Stimulated activated CD8-positive, alpha-beta memory T cell treated with anti-CD3 and anti-CD28 coated beads, Interleukin-12 subunit alpha, Interleukin-12 subunit beta, amount 100 ng/mL, for 1 hour (primary cell): ENCODE measurements around the gene BLVRB.
"Not testable (repeated sequence)": the region's sequence is repeated elsewhere in the genome, so short reads cannot be mapped to it uniquely, and the experiment has no call there.

Experiments used
- DNase-seq: peaks from one replicate; pipeline ENCODE4 v3.0.0-alpha.2; 2020; ENCODE audit warnings: low read depth

Gene BLVRB

GRCh38 chr19:40465557-40466218, at the start of gene BLVRB:
BLVRB (minus strand) TSS chr19:40465745; CDS start chr19:40465688, 57 bp downstream.
- DNase-seq: peak; percentile 98

- DNase-seq: no peak
These were observed 48.3 kb upstream of the BLVRB start for GRCh38 chr19:40513741-40514315.

GRCh38 chr19:40513345-40513678, 47.8 kb upstream of the BLVRB start:
- DNase-seq: no peak

- DNase-seq: no peak
These were observed 47.2 kb upstream of the BLVRB start for GRCh38 chr19:40512473-40513344.

GRCh38 chr19:40512110-40512472, 46.5 kb upstream of the BLVRB start:
- no peak for DNase-seq

GRCh38 chr19:40511487-40511886, 45.9 kb upstream of the BLVRB start:
- no peak for DNase-seq

- DNase-seq: no peak
These were observed 45.1 kb upstream of the BLVRB start for GRCh38 chr19:40510526-40511115.

- no peak for DNase-seq
These were observed 43.3 kb upstream of the BLVRB start for GRCh38 chr19:40508739-40509260.

- DNase-seq: no peak
These were observed 42.3 kb upstream of the BLVRB start for GRCh38 chr19:40507892-40508291.

GRCh38 chr19:40506099-40506498, 40.6 kb upstream of the BLVRB start:
- DNase-seq: no peak

- DNase-seq: no peak
These were observed 37.8 kb upstream of the BLVRB start for GRCh38 chr19:40503320-40503695.

- no peak for DNase-seq
These were observed 37.2 kb upstream of the BLVRB start for GRCh38 chr19:40502647-40503319.

GRCh38 chr19:40502081-40502480, 36.5 kb upstream of the BLVRB start:
- no peak for DNase-seq

GRCh38 chr19:40501599-40501998, 36.1 kb upstream of the BLVRB start:
- DNase-seq: no peak

GRCh38 chr19:40500678-40501530, 35.4 kb upstream of the BLVRB start:
- not testable (repeated sequence) for DNase-seq

- DNase-seq: no peak
These were observed 33.8 kb upstream of the BLVRB start for GRCh38 chr19:40499320-40499719.

GRCh38 chr19:40497214-40497613, 31.7 kb upstream of the BLVRB start:
- no peak for DNase-seq

GRCh38 chr19:40494191-40494838, 28.8 kb upstream of the BLVRB start:
- no peak for DNase-seq

GRCh38 chr19:40493778-40494177, 28.2 kb upstream of the BLVRB start:
- DNase-seq: no peak

- DNase-seq: no peak
These were observed 26.7 kb upstream of the BLVRB start for GRCh38 chr19:40492274-40492673.

- no peak for DNase-seq
These were observed 24.3 kb upstream of the BLVRB start for GRCh38 chr19:40489882-40490230.
